ENCODE data around the gene PIGK.

PIGK gene

GRCh38 chr1:77085109-77085508, 134.1 kb downstream of the PIGK start:
- no peak for TF ChIP-seq CTCF (conservative IDR thresholded peaks at IDR 0.05; ENCODE audit: low read depth, low read length)
- no peak overlapping the region for H3K4me3 ChIP-seq (ENCODE audit: low read depth, low read length)
- no peak for DNase-seq (ENCODE audit: low read depth)

GRCh38 chr1:77084457-77084856, 134.8 kb downstream of the PIGK start:
- no peak for DNase-seq (ENCODE audit: low read depth)
- no peak overlapping the region for H3K4me3 ChIP-seq (ENCODE audit: low read depth, low read length)
- no peak for TF ChIP-seq CTCF (conservative IDR thresholded peaks at IDR 0.05; ENCODE audit: low read depth, low read length)

GRCh38 chr1:77081834-77082233, 137.4 kb downstream of the PIGK start:
- no peak for TF ChIP-seq CTCF (conservative IDR thresholded peaks at IDR 0.05; ENCODE audit: low read depth, low read length)
- no peak overlapping the region for H3K4me3 ChIP-seq (ENCODE audit: low read depth, low read length)
- no peak for DNase-seq (ENCODE audit: low read depth)

GRCh38 chr1:77076759-77077158, 142.5 kb downstream of the PIGK start:
- no peak overlapping the region for H3K4me3 ChIP-seq (ENCODE audit: low read depth, low read length)
- no peak for TF ChIP-seq CTCF (conservative IDR thresholded peaks at IDR 0.05; ENCODE audit: low read depth, low read length)
- no peak for DNase-seq (ENCODE audit: low read depth)

- TF ChIP-seq CTCF (conservative IDR thresholded peaks at IDR 0.05; ENCODE audit: low read depth, low read length) = no peak
- DNase-seq (ENCODE audit: low read depth) = no peak
- H3K4me3 ChIP-seq (ENCODE audit: low read depth, low read length) = no peak overlapping the region
Measured at GRCh38 chr1:77068013-77068412, 151.2 kb downstream of the PIGK start.

DNA sequence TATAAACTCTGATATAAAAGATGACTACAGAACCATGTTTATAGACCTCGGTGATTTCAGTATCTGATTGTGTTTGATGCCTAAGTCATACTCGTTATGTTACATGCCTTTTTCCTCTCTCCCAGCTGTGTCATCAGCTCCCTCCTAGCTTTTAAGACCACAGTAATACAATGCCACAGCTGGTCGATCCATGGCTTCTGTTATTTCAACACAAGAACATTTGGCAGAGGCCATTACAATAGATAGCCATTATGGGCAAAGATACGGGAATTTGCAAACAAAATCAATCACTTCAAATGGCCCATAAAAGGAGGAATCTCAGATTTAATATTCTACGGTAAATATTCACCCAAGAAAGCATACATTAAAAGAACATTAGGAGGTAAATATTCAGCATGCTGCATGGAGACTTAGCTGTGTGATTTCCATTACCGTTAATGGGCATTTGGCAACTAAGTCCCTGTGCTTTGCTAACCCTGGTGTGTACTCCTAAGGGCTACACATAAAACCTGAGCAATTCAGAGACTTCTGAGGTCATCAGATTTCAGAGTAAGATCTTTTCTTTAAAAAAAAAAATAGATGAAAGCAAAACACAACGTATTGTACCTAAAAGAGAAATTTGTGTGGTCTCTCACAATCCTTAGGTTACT, 153.4 kb downstream of the PIGK start:
- TF ChIP-seq CTCF (conservative IDR thresholded peaks at IDR 0.05; ENCODE audit: low read depth, low read length) = no peak
- H3K4me3 ChIP-seq (ENCODE audit: low read depth, low read length) = no peak overlapping the region
- DNase-seq (ENCODE audit: low read depth) = no peak

- no peak for DNase-seq (ENCODE audit: low read depth)
- TF ChIP-seq CTCF (conservative IDR thresholded peaks at IDR 0.05; ENCODE audit: low read depth, low read length) = no peak
- H3K4me3 ChIP-seq (ENCODE audit: low read depth, low read length) = no peak overlapping the region
Measured at GRCh38 chr1:77064246-77064645, 155.0 kb downstream of the PIGK start.
